Stimulated activated CD4-positive, alpha-beta T cell treated with anti-CD3 and anti-CD28 coated beads, Interleukin-15, amount 100 ng/mL, for 24 hours (primary cell): ENCODE results near the gene CFAP210.

Experiments
- DNase-seq: peaks from one replicate; pipeline ENCODE4 v3.0.0-alpha.2; 2020

Gene CFAP210, protein sequence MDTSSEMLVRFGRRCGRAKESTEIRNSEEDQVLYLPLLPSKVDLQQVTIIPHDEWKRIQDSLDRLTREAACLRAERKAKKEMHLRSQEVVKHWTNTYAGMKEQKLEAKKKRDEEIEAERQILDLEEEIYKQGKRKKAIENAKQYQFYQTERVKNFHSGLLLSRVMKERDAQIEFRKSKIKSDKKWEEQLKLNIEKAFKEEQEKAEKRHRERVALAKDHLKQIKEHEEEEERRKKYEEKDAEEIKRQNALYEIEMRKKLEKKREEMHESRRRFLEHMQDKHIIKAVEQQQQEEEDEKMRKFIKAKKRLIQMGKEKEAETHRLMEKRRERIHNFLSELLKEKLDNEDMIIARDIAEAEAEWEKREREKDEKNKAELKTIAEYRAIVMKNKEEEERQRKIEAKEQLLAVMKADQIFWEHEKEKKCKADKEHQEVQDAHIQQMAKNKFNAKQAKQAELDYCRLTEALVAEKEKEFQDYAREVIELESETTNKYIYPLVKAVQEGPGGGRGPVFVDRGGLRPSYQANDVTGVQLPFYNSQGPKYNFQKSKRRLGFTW

DNA sequence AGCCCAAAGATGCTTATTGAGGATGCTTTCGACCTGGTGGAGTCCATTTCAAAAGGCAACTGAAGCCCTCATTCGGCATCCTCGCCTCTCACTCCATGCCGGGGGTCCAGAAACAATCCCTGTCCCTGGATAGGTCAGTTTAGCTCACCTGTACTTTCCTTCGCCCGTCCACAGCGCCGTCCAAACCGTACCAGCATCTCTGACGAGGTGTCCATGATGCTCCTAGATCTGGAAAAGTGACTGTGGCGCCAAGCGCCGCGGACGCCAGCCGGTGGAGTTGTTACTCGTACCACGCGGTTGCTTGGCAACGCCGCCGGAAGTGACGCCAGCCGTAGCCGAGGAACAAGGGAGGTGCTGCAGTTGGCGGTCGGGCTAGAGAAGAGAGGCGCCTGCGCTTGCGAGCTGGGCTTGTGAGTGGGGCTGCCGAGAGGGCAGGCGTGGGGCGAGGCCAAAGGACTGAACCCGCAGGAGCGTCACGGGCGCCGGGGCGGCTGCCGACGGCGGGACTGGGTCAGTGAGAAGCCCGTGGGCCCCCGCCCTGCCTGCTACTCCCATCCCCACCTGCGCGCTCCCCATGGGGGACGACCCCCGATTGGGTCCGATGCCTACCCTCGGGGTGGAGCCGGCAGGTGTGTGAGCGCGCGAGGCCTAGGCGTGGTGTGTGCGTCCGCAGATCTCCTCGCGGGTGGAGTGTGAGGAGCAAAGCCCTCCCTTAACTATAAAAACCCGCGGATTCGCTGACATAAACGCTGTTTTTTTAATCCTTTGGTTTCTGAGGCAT is at the start of gene CFAP210, which contains the start of gene PHOSPHO2:
Gene CFAP210 (minus strand): TSS at position 293 of the 781 bp plus-strand sequence. CDS start 78 bp downstream, at position 215.
Gene PHOSPHO2 (plus strand): TSS at position 357 of the 781 bp plus-strand sequence. CDS start 6,503 bp downstream, outside the sequence.
- DNase-seq = peak; percentile 99

DNA sequence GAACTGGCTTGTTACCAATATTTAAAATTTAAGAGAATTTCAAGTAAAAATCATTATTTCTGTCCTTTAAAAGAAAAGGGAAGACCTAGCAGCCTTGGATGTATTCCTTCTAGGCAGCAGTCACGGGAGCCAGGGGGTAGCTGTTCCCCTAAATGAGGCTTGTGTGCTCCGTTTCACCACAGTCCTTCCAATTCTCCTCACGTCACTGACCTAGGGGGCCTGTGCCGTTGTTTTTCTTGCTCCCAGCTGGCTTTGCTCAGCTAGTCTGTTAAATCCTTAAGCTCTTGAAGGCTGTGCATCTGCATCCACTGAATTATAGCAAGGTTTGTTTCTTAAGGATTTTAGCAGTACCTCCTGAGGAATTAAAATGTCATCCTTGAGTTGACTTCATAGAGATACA is 49.3 kb upstream of the CFAP210 start:
- DNase-seq = no peak

DNA sequence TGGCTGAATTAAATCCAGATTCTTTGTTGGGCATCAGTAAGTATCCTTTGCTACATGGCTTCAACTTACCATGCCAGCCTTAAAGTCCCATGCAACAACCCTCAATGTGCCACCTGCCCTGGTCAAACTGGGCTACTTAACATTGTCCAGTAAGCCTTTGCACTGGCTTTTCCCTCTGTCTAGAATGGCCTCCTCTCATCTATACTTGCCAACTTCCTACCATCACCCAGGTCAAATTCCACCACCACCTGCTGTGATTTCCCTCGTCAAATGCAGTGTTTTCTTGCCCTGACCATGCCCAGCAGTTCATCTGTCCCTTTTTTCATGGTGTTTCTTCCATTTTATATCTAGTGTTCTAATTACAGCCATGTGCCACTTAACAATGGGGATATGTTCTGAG is 45.1 kb upstream of the CFAP210 start:
- no peak for DNase-seq

DNA sequence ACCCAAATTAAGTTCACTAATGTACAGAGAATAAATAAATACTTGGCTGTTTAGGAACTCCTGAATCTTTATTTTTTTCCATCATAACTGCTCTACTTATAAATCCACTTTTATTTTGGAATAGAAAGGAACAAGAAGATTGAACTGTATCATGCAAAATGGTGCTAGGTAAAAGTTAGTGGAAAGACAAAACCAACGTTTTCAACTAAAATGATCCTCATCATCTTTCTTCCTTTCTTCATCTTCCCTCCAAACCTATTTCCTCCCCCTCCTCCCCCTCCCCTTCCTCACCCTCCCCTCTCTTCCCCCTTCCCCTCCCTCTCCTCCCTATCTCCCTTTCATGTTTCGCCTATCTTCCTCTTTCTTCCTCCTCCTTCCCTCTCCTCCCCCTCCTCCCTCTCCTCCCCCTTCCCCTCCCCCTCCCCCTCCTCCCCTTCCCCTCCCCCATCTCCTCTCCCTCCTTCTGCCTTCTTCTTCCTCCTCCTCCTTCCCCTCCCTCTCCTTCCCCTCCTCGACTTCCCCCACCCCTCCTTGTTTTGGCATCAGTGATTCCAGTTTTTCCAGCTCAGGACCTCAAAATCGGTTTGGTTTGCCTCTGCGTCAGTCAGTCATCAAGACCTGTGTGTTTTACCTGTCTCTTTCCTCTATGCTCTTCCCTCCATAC is 44.5 kb upstream of the CFAP210 start:
- no peak for DNase-seq

DNA sequence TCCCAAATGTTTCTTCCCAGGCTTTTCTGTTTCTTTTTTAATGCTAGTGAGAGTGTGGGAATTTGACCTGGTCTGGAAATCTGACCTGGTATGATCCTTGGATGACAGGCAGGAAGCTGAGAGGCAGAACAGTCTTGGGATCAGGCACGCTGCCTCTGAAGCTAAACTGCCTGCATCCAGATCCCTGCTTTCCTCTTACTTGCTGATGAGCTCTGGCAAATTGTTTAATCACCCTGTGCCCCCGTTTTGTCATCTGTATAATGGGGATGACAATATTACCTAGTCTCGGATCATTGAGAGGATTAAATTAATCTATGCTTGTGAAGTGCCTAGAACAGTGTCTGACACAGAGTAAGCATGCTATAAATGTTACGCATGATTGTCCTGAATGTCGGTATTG is 42.7 kb upstream of the CFAP210 start:
- DNase-seq = no peak

DNA sequence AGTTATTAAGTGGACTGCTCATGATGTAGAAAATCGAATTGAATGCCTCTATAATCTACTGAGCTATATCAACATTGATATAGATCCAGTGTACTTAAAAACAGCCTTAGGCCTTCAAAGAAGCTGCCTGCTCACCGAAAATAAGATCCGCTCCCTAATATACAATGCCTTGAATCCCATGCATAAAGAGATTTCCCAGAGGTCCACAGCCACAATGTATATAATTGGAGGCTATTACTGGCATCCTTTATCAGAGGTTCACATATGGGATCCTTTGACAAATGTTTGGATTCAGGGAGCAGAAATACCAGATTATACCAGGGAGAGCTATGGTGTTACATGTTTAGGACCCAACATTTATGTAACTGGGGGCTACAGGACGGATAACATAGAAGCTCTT is 41.4 kb upstream of the CFAP210 start:
- DNase-seq = no peak

DNA sequence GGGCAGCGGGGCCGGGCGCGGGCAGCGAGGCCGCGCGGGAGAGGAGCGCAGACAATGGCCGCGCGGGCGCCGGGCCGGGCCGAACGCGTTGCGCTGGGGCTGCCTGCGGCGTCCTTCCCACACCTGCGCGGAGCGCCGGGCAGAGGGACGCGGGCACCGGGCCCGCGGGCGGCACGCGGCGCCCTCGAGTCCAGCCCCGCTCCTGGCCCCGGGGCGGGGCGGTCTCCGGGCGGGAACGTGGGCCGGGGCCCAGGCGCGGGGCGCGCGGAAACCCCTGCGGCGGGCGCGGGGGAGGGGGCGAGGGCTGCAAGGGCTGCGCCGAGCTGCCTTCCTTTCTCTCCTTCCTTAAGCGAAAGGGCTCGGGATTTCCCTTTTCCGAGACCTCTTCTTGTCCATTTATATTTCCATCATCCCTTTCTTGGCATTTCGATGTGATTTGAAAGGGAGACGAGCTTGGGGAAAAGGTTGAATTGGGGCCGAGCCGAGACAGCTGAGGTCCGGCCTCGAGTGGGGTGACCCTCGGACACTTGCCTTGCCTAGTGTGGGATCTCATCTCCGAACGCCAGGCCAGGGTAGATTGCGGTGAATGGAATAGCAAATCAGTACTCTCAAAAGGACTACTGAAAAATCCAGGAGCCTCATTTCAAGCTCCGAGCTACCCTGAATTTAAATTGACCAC is 40.1 kb upstream of the CFAP210 start:
- DNase-seq = peak; percentile 40

DNA sequence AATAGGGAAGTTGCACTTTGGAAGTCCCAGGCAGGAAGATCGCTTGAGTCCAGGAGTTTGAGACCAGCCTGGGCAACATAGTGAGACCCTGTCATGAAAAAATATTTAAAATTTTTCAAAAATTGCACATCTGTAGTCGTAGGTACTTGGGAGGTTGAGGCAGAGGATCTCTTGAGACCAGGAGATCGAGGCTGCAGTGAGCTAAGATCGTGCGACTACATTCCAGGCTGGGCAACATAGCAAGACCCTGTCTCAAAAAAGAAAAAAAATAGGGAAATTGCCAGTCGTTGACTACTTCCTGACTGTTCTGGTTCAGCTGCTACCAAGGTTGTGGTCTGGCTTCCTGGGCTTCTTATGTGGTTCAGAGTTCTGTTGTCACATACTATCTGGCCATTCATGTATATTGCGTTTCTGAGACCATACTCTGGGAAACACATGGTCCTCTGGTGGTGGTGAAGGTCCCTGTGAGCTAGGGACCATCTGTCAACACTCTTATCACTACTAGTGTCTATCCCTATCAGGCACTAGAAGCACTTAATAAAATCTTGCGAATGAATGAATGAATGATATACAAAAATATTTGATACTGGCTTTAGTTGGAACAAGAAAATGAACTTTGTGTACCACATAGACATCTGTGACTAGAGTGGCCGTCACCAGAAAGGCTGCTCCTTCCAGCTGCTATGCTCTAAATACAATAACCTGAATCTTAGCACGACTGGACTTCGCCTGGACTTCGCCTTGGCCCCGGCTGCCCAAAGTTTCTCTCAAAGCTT is 38.6 kb upstream of the CFAP210 start:
- no peak for DNase-seq

DNA sequence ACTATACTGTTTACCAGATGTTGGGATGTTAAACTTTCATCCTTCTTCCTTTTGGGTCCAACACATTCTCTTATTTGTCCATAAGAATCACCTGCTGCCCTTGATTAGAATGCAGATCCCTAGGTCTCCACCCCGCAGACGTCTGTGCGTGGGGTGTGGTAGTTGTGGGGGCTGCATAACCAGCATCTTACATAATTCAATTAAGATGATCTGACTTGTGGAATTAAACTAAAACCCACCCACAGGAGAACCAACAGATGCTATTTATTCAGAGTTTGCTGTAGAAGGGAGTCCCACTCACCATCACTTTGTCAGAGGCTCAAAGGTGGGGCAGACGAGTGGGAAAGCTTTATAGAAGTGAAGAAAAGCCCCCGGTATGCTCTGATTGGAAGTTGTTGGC is 37.9 kb upstream of the CFAP210 start:
- DNase-seq = no peak

DNA sequence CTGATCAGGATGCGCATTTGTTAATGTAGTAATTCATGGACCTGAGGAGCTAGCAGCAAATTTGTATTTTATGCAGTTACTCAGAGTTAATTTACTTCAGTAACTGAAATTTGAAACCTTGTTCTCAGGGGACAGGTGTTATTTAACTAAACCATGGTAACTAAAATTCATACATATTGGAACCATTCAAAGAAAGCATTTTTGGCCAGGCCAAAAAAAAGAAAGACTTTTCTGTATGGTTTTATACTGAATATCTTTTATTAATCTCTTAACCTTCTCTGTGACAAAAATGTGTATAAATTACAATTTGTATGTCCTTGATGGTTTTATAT is 35.0 kb upstream of the CFAP210 start:
- DNase-seq = no peak

DNA sequence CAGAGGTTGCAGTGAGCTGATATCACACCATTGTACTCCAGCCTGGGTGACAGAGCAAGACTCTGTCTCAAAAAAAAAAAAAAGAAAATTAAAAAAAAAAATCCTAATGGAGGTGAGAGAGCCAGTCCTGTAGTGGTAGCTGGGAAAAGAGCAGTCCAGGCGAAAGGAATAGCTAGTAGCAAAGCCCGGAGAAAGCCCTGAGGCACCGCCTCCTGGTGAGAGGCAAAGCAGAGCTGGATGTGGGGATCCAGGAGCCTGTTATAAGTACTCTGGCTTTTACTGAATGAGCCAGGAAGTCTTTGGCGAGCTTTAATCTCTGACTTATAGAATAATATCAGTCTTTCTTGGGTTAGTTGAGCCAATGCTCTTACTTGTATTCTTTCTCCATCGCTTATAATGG is 32.9 kb upstream of the CFAP210 start:
- no peak for DNase-seq

DNA sequence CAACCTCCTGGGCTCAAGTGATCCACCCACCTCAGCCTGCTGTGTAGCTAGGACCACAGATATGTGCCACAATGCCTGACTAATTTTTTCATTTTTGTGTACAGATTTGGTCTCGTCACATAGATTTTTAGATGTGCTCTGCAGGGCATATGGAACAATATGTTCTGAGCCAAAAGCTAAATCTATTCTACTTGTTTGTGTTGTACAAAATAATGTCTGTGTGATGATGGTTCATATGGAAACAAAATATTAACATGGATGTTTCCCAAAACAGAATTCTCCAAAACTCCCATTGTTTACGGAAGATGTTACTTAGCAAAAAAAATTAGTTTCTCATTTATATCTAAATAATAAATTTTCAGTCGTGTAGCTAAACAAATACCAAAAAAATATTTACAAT is 26.8 kb upstream of the CFAP210 start:
- no peak for DNase-seq

DNA sequence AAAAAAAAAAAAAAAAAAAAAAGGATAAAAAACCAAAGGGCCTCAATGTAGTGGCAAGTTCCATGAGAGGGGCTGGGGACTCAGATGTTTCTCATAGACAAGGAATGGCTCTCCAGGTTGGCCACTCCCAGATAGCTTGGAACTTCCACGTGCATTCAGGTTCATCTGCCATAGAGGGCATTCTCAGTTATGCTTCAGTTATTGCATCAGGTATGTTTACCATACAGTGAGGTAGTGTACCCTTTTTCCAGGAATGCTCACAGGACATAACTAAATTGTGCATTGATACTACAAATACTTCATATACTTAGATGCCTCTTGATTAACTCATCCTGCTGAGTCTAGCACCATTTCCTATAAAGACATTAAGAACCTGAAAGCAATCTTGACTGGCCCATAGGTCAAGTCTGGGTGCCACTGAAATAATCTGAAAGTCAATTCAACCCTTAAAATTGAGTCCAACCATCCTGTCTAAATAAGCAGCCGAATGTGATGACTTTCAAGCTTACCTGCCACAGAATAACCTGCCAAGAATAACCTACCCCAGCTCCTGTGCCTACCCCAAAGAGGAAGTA is 24.8 kb upstream of the CFAP210 start:
- DNase-seq = no peak

DNA sequence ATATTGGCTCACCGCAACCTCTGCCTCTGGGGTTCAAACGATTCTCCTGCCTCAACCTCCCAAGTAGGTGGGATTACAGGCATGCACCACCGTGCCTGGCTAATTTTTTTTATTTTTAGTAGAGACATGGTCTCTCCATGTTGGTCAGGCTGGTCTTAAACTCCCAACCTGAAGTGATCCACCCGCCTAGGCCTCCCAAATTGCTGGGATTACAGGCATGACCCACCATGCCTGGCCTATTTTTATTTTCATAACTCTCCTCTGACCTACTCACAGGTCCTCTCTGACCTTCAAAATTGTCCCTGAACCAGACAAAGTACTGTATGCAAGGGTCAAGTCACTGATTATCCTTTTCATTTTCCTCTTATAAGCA is 23.5 kb upstream of the CFAP210 start:
- DNase-seq = no peak

DNA sequence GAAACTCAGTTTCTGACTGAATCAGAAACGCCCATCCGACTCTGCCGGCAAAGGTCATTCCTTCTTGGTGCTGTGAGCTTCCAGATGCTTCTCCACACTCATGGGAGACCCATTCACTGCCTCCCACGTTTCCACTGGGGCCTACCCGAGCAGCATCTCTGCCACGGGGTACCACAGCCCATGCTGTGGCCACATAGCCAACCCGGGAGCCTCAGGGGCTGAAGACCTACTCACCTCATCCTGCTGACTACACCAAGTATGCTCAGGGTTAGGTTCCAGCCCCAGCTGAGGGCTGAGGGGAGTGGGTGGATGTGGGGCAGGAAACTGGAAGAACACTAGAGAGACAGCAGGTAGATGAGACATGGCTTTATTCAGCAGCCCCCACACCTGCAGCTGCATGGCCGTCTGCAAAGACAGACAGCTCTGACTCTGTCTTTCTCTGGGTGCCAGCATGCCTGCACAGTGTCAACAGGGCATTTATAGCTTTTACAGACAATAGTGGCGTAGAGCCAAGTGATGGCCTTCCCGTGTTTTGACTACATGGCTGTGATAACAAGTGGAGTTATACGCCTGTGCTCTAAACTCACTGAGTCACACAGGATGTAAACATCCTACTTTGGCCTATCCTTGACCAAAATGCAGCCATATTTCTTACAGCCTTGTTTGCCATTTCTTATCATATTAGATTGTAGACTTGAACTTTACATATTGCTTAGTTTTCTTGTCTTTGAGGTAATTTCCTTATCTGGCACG is 22.9 kb upstream of the CFAP210 start:
- DNase-seq = no peak

DNA sequence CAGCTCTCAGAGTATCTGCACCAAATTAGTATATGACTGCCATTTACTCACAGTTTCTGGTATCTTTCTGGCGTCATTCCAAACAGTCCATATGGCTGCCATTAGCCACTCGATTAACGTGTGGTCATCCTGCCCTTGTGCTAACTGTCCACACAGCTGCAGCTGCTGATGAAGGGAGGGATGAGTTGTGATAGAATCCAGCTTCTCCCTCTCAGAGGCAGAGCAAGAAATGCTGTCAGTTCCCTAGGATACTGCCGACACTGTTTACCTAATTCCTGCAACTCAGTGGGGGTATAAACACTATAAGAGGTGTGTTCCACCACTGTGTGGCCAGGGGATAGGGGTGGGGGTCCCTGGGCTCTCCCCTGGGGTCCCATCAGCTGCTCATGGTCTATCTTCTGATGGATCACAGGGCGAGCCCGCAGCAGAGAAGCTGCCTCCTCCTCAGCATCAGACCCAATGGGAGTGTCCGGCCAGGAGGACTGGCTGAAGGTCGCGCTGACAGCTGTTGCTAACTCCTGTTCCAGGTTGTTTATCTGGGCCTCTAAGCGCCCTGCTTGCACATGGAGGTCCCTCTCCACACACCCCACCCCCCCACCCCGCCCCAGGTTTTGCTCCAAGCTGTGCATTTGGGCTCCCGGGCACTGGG is 22.2 kb upstream of the CFAP210 start:
- DNase-seq = no peak

DNA sequence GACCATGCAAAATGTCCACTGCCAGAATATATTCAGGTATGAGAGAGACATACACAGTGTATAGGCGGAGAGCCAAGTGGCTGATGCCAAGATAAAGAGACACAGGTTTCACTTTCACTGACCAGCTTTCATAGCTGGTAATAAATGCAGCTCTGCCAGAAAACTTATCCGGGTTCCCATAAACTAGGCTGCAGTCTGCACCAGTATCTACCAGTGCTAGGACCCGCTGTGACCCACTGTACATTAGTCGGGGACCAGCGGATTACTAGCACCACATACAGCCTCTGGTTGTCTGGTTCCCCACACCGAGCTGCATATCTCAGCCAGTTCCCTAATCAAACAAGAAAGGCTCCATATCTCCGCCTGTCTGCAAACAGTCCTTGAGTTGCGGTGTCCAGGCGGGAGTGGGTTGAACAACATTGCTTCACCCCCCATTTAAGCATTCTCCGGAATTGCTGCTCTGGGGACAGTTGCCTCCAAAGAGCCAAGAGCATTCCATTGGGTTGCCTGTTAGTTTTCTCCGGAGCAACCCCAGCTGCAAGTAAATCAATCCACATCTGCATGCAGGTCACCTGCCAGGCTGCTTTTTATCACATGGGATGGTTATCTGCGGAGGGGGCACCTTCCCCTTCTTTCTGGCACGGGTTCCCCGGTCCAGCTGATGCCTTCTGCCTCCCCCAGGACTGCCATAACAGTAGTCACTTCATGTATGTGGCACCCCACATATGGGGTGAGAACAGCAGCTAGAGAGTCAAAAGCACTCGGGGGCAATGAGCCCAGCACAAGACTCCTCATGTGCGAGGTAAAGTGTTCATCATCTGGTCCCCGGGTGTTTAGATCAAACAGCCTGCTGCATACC is 21.4 kb upstream of the CFAP210 start:
- DNase-seq = no peak

DNA sequence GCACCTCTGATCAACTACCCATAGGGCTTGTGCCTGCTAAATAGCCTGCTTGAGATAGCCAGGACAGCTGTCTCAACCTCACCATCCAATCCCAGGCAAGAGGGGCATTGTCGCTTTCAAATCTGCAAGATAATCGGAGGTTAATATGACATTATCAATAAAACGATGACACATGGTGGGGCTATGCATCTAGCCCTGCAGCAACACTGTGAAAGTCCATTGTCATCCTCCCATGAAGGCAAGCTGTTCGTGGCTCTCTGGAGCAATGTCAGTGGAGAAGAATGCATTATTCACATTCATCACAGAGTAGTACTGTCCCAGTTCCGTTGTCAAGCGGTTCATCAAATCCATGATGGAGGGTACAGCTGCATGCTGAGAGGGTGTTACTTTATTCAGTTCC is 20.5 kb upstream of the CFAP210 start:
- no peak for DNase-seq

DNA sequence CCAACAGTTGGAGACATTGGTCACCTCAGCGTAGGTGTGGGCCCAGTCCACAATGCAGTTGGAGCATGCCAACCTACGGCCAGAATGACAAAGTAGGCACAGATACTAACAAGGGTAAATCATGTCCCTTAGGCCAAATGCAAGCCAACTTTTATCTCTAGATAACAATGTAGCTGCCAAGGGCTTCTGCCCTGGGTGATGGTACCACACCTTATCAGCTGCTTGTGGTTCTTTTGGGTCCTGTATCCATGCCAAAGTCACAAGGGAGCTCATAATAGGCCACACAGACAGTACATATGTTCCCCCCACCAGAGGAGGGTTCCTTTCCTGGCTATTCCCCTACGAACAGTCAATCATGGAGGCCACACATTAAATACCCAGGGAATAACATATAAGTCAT is 19.1 kb upstream of the CFAP210 start:
- no peak for DNase-seq
